A549 (cell line): ENCODE results near the gene MITD1. TPM values are rescaled to one million over a fixed set of nuclear protein-coding genes. Genes with fewer than 3 reads are reported as not detected.

Experiments used
- ATAC-seq, 2 experiments: fragments of 200-7000 bp in 1 of 2; fragments of >200 bp in 1 of 2; cut with Nextera tagmentation in 1 of 2; cut with Tn5 transposase in 1 of 2; 3 replicates each; pipeline versions ENCODE4 v1.8.0 to v1.9.1; 2018 to 2020; ENCODE audit warnings: mild to moderate bottlenecking in 1 of 2, moderate library complexity in 1 of 2
- CTCF ChIA-PET: fragments of 300-600 bp; sonication (Branson Sonifier 250); formaldehyde crosslinking; extraction: SDS; loops from one replicate; lab custom pipeline; 2021; ENCODE audit warnings: antibody characterized with exemption, inconsistent platforms; lab: Yijun Ruan, JAX
- POLR2A ChIA-PET: fragments of 350-600 bp; formaldehyde crosslinking; extraction: SDS; loops from one replicate; lab custom pipeline; 2021; ENCODE audit warnings: antibody characterized with exemption, inconsistent platforms; lab: Yijun Ruan, JAX
- DNase-seq, 2 experiments: peaks; one replicate each; pipeline versions ENCODE4 v3.0.0 to v3.0.0-alpha.2; 2011 to 2016; ENCODE audit warnings: low read depth in 1 of 2, low spot score in 1 of 2
- FAIRE-seq: peaks from 2 replicates; lab custom pipeline; 2011; peaks lifted over from hg19 to GRCh38; lab: Jason Lieb, UNC
- H3K27ac ChIP-seq, 2 experiments: fragments of >200 bp; sonication (Bioruptor Twin); formaldehyde crosslinking; 3 replicates each; pipeline ENCODE4 v1.5.1; 2016 to 2017
- H3K4me1 ChIP-seq: fragments of >200 bp; sonication (Bioruptor Twin); formaldehyde crosslinking; 3 replicates; pipeline ENCODE4 v1.6.1; 2016
- H3K4me2 ChIP-seq: fragments of >200 bp; sonication (Bioruptor Twin); formaldehyde crosslinking; 3 replicates; pipeline ENCODE4 v1.6.1; 2016
- H3K4me3 ChIP-seq: fragments of >200 bp; sonication (Bioruptor Twin); formaldehyde crosslinking; 3 replicates; pipeline ENCODE4 v1.5.1; 2016
- H3K9me3 ChIP-seq: fragments of >200 bp; sonication (Bioruptor Twin); formaldehyde crosslinking; 3 replicates; pipeline ENCODE4 v1.6.1; 2016
- ESRRA ChIP-seq: fragments of 150-350 bp; IDR thresholded peaks from 2 replicates; pipeline ENCODE4 v1.6.1; 2014; ENCODE audit warnings: mild to moderate bottlenecking, low read length, borderline replicate concordance
- RARB ChIP-seq: fragments of 250-450 bp; sonication (Bioruptor Pico); IDR thresholded peaks from 2 replicates; pipeline ENCODE4 v1.8.0; 2021; ENCODE audit warnings: mild to moderate bottlenecking, moderate library complexity
- TFCP2L1 ChIP-seq: fragments of 250-450 bp; sonication (Bioruptor Pico); IDR thresholded peaks from 2 replicates; pipeline ENCODE4 v1.5.0; 2021; ENCODE audit warnings: mild to moderate bottlenecking
- WGBS: methylation state at CpG from one replicate; pipeline ENCODE4 v1.1.6; 2017; ENCODE audit errors: missing lambda C conversion rate; 5-methylcytosine and 5-hydroxymethylcytosine counted together
- polyA plus RNA-seq, 4 experiments: library from polyadenylated mRNA; depleted of rRNA in 3 of 4; stranded (reverse); fragments of >200 nt; fragmentation: RNase III in 1 of 4; extraction: RNeasy Plus Mini Kit Qiagen cat#74134 plus additional on column Dnase treatment in 1 of 4; gene quantifications; 2 replicates in 3 of 4; 3 replicates in 1 of 4; pipeline ENCODE4 v1.2.3, GENCODE V29; 2011 to 2017
- small RNA-seq, 6 experiments: library from RNA; depleted of rRNA; stranded (forward); fragments of <200 nt; gene quantifications; one replicate each; pipeline ENCODE3, GENCODE V24; 2012

The MITD1 gene
- polyA plus RNA-seq, 2 of the 4 experiments (the other 2 are of a cell fraction) = 33.7 to 37.1 TPM

DNA sequence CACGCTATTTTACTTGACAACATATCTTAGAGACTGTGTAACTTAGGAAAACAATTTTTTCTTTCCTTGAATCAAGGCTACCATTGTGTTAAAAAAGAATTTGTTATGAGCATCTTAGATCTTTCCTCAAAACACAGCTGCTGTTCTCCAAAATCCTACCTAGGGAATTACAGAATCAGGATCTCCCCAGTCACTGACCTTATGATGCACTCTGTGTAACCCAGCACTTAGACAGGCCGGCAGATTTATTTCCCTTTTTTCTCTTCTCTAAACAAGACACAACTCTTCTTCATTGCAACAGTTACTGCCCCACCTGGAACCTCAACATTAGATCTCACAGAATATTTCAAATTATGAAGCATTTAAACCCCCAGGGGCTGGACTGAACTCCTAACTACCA is 52.9 kb downstream of the MITD1 start:
- DNase-seq (no peak), ATAC-seq (no peak), FAIRE-seq (no peak)
- 62% methylated on average over 2 of the region's 2 CpGs for WGBS
- Histone ChIP-seq H3K4me1 (no peaks in the 10 kb centered on the region), H3K27ac (no peak overlapping the region), H3K4me3 (no peak overlapping the region), H3K4me2 (no peak overlapping the region), H3K9me3 (peaks cover 40% of the 10 kb centered on the region)
- ChIA-PET POLR2A (interaction anchor here (0.9 to 1.6 kb wide), 2 partner anchors 13 kb away, joined by 3 read pairs; partner anchors contain the start of gene C2orf15), CTCF (interaction anchor here (0.7 kb wide), 1 partner anchor 62 kb away, joined by 3 read pairs; no protein-coding TSS in a partner anchor)
- TF ChIP-seq ESRRA = no peak
- no peak for TF ChIP-seq RARB (CRISPR knock-in tag)
- no peak for TF ChIP-seq TFCP2L1 (CRISPR knock-in tag)

Small RNA genes within 50 kb of the gene (small RNA-seq; reads per million reads assigned to genes)
- 0 reads per million in 6 experiments for gene AC092587.1

Other genes starting within 250 kb of the MITD1 start
- gene CRACDL, start 244.8 kb downstream of the MITD1 start, polyA plus RNA-seq (2011; rRNA removed) = 0.11 and 0.21 TPM in 2 replicates
- 0.36 to 0.51 TPM (median 0.45 TPM) in 3 replicates for gene CRACDL, start 244.8 kb downstream of the MITD1 start, polyA plus RNA-seq (2017; fragmentation: RNase III; extraction: RNeasy Plus Mini Kit Qiagen cat#74134 plus additional on column Dnase treatment)
- gene C2orf15, start 39.4 kb downstream of the MITD1 start, polyA plus RNA-seq (2011; rRNA removed) = 1.2 and 1.6 TPM in 2 replicates
- gene C2orf15, start 39.4 kb downstream of the MITD1 start, polyA plus RNA-seq (2017; fragmentation: RNase III; extraction: RNeasy Plus Mini Kit Qiagen cat#74134 plus additional on column Dnase treatment) = 0.80 to 1.4 TPM (median 1.3 TPM) in 3 replicates
- 3.7 and 4.3 TPM in 2 replicates for gene TSGA10, start 26.1 kb downstream of the MITD1 start, polyA plus RNA-seq (2011; rRNA removed)
- gene TSGA10, start 26.1 kb downstream of the MITD1 start, polyA plus RNA-seq (2017; fragmentation: RNase III; extraction: RNeasy Plus Mini Kit Qiagen cat#74134 plus additional on column Dnase treatment) = 4.2 to 4.8 TPM (median 4.5 TPM) in 3 replicates
- 10.0 and 10.9 TPM in 2 replicates for gene LIPT1, start 26.1 kb downstream of the MITD1 start, polyA plus RNA-seq (2011; rRNA removed)
- gene LIPT1, start 26.1 kb downstream of the MITD1 start, polyA plus RNA-seq (2017; fragmentation: RNase III; extraction: RNeasy Plus Mini Kit Qiagen cat#74134 plus additional on column Dnase treatment) = 4.1 to 4.8 TPM (median 4.2 TPM) in 3 replicates
- 36.1 and 43.5 TPM in 2 replicates for gene MRPL30, start 126 bp upstream of the MITD1 start, polyA plus RNA-seq (2011; rRNA removed)
- gene MRPL30, start 126 bp upstream of the MITD1 start, polyA plus RNA-seq (2017; fragmentation: RNase III; extraction: RNeasy Plus Mini Kit Qiagen cat#74134 plus additional on column Dnase treatment) = 37.9 to 49.3 TPM (median 40.0 TPM) in 3 replicates
- gene LYG2, start 74.6 kb upstream of the MITD1 start, polyA plus RNA-seq (2011; rRNA removed) = not detected in 2 replicates
- not detected in 3 replicates for gene LYG2, start 74.6 kb upstream of the MITD1 start, polyA plus RNA-seq (2017; fragmentation: RNase III; extraction: RNeasy Plus Mini Kit Qiagen cat#74134 plus additional on column Dnase treatment)
- 4.0 and 4.3 TPM in 2 replicates for gene LYG1, start 120.1 kb upstream of the MITD1 start, polyA plus RNA-seq (2011; rRNA removed)
- gene LYG1, start 120.1 kb upstream of the MITD1 start, polyA plus RNA-seq (2017; fragmentation: RNase III; extraction: RNeasy Plus Mini Kit Qiagen cat#74134 plus additional on column Dnase treatment) = 2.4 to 3.2 TPM (median 2.9 TPM) in 3 replicates
- 53.3 and 65.6 TPM in 2 replicates for gene TXNDC9, start 155.3 kb upstream of the MITD1 start, polyA plus RNA-seq (2011; rRNA removed)
- gene TXNDC9, start 155.3 kb upstream of the MITD1 start, polyA plus RNA-seq (2017; fragmentation: RNase III; extraction: RNeasy Plus Mini Kit Qiagen cat#74134 plus additional on column Dnase treatment) = 36.7 to 37.2 TPM (median 36.7 TPM) in 3 replicates
- gene EIF5B, start 156.3 kb upstream of the MITD1 start, polyA plus RNA-seq (2011; rRNA removed) = 25.0 and 52.9 TPM in 2 replicates
- 75.4 to 81.5 TPM (median 75.7 TPM) in 3 replicates for gene EIF5B, start 156.3 kb upstream of the MITD1 start, polyA plus RNA-seq (2017; fragmentation: RNase III; extraction: RNeasy Plus Mini Kit Qiagen cat#74134 plus additional on column Dnase treatment)